Skeletal muscle tissue (tissue), 4 donors: Measurements from ENCODE around the gene CST5. TPM values are rescaled to one million over a fixed set of nuclear protein-coding genes. Genes with fewer than 3 reads are reported as not detected.

ENCODE experiments used
- H3K27ac ChIP-seq: one replicate; pipeline ENCODE4 v1.7.0; 2013; ENCODE audit warnings: mild to moderate bottlenecking, low read depth, low read length, inconsistent platforms
- H3K27me3 ChIP-seq, 3 donors: one replicate each; pipeline ENCODE4 v1.7.0; 2013; ENCODE audit warnings: low read length in 3 of 3; ENCODE audit not compliant: control insufficient read depth in 3 of 3, insufficient read depth in 3 of 3
- H3K36me3 ChIP-seq, 3 donors: one replicate each; pipeline ENCODE4 v1.7.0; 2013; ENCODE audit warnings: low read length in 3 of 3; ENCODE audit not compliant: control insufficient read depth in 3 of 3, insufficient read depth in 3 of 3
- H3K4me1 ChIP-seq, 3 donors: one replicate each; pipeline ENCODE4 v1.7.0; 2013; ENCODE audit warnings: low read length in 3 of 3, mild to moderate bottlenecking in 3 of 3; ENCODE audit not compliant: control insufficient read depth in 3 of 3, insufficient read depth in 3 of 3
- H3K4me3 ChIP-seq, 3 donors: one replicate each; pipeline ENCODE4 v1.7.0; 2013; ENCODE audit warnings: low read length in 3 of 3
- H3K9ac ChIP-seq, 3 donors: one replicate each; pipeline ENCODE4 v1.7.0; 2013; ENCODE audit warnings: low read length in 3 of 3, mild to moderate bottlenecking in 3 of 3, moderate library complexity in 2 of 3, low read depth in 1 of 3
- H3K9me3 ChIP-seq, 3 donors: one replicate each; pipeline ENCODE4 v1.7.0; 2013; ENCODE audit warnings: low read length in 3 of 3; ENCODE audit not compliant: control insufficient read depth in 3 of 3
- total RNA-seq: library from RNA; depleted of rRNA; stranded (reverse); fragments of >200 nt; gene quantifications from one replicate; pipeline ENCODE4 v1.2.3, GENCODE V29; 2014
- donor health status: Osteomylitis.

The CST5 gene, protein sequence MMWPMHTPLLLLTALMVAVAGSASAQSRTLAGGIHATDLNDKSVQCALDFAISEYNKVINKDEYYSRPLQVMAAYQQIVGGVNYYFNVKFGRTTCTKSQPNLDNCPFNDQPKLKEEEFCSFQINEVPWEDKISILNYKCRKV
- total RNA-seq: not detected

DNA sequence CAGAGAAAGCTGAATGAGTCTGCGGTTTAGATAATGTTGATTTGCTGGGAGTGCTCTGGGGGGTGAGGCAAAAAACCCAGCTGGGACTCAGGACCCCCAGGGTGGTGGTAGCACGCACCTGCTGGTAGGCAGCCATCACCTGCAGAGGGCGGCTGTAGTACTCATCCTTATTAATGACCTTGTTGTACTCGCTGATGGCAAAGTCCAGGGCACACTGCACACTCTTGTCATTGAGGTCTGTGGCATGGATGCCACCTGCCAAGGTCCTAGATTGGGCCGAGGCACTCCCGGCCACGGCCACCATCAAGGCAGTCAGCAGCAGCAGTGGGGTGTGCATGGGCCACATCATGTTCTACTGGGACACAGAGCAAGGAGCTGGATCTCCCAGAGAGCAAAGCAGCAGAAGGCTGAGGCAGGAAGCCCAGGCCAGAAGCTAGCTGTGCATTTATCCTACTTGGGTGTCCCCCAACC is at the start of gene CST5:
Gene CST5, minus strand, starts transcription at position 421 of the 471 bp plus-strand sequence. Its CDS starts 72 bp downstream, at position 349.
- H3K27me3 ChIP-seq: peaks cover 4 to 13% (median 9%) of the 10 kb centered on the region in 3 donors
- H3K4me1 ChIP-seq: no peaks in the 10 kb centered on the region
- no peak within 1 kb of the TSS for H3K27ac ChIP-seq
- H3K4me3 ChIP-seq: no peak within 1 kb of the TSS
- no peak within 1 kb of the TSS for H3K9ac ChIP-seq
- H3K9me3 ChIP-seq: no peaks in the 10 kb centered on the region
- no peaks in the 10 kb centered on the region for H3K36me3 ChIP-seq

DNA sequence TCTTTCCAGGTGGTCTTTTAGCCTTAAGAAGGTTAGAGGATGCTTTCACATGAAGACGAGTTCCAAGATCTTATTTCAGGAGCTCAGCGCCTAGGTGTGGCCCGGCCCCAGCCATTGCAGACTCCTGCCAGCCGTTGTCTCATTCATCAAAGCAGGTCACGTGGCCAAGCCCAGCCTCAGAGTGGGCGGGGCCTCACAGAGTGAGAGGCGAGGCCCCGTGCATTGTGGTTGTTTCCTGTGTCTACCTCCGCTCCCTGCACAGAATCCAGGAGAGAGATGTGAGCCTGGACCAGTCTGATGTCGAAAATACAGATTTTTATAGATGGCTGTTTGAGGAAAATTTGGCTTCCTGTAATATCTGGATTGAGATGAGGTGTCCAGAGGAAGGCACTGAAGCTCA is 49.2 kb upstream of the CST5 start:
- no peaks in the 10 kb centered on the region for H3K4me1 ChIP-seq
- H3K9ac ChIP-seq: no peak overlapping the region
- H3K27me3 ChIP-seq: peaks cover 2% of the 10 kb centered on the region in 3 donors
- H3K27ac ChIP-seq: no peak overlapping the region
- no peak overlapping the region for H3K4me3 ChIP-seq
- H3K9me3 ChIP-seq: no peaks in the 10 kb centered on the region
- no peaks in the 10 kb centered on the region for H3K36me3 ChIP-seq

DNA sequence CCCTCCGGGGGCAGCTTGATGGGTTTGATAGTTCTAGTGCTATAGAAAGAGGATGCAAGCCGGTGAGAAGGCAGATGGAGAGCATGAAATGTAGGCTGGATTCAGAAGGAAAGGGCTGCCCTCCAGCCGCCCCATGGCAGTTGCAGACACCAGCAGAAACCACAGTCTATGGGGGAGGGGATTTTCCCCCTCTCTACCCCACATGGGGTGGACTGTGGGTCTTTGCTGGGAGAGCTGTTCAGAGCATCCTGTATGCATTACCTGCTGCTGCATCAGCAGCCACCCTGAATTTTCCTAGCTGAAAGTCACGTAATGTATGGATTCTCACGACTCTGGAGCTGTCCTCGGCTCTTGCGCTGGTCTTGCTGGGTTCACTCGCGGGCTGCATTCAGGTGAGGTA is 48.8 kb upstream of the CST5 start:
- Histone ChIP-seq H3K4me3 (no peak overlapping the region), H3K9ac (no peak overlapping the region), H3K27me3 (peaks cover 2% of the 10 kb centered on the region in 3 donors), H3K9me3 (no peaks in the 10 kb centered on the region), H3K4me1 (no peaks in the 10 kb centered on the region), H3K27ac (no peak overlapping the region), H3K36me3 (no peaks in the 10 kb centered on the region)

DNA sequence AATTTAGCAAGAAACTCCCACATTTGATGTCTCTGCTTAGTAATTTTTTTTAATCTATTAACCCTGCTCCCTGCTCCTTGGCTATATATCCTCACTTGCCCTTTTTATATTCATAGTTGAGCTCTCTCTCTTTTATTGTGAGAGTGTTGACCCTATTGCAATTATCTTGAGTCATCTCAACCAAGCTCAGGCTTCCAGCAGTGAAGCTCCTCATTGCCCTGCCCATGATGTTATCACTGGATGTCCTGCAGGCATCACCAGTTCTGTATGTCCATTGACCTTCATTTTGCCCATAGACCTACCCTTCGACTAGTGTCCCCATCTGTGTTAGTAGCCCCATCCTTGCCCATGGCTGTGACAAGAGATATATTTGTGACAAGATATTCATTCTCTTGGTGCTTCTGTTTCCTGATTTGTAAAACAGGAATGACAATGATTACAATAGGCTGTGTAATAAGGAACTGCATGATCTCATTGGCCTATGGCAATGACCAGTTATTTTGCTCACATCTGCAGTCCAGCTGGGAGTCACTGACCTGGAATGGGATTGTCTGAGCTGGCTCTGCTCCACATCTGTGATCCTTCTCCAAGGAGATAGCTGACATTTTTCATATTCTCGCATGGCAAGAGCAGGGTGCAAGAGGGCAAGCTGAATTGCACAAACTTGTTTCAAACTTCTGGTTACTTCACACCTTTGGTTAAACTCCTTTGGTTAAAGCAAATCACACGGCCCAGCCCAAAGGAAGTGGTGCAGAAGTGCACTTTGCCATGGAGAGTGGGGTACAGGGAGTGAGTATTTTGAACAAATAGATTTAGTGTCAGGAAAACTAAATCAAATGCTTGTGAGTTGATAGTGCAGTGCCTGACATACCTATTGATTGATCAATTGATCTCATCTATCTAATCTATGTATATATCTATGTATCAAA is 47.7 kb upstream of the CST5 start:
- Histone ChIP-seq H3K4me1 (no peaks in the 10 kb centered on the region), H3K9me3 (no peaks in the 10 kb centered on the region), H3K36me3 (no peaks in the 10 kb centered on the region), H3K27me3 (peaks cover 1 to 2% (median 2%) of the 10 kb centered on the region in 3 donors), H3K4me3 (no peak overlapping the region), H3K27ac (no peak overlapping the region), H3K9ac (no peak overlapping the region)

DNA sequence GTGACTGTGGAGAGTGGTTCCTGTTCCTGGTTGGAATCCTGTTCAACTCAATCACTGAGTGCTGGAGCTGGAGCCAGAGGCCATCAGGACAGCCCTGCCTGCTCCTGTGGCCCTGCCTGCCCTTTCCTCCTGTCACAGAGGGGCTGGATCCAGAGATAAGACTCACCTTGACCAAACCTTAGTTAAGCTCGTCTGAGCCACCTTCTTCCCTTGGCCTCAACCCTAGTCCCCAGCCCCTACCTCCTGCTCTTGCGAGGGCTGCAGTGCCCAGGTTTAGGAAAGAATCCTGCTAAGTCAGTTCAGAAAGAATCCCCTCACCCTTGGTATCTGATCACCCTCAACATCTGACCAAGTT is 47.0 kb upstream of the CST5 start:
- Histone ChIP-seq H3K27me3 (peaks cover 0 to 2% (median 2%) of the 10 kb centered on the region in 3 donors), H3K4me1 (no peaks in the 10 kb centered on the region), H3K4me3 (no peak overlapping the region), H3K36me3 (no peaks in the 10 kb centered on the region), H3K9ac (no peak overlapping the region), H3K27ac (no peak overlapping the region), H3K9me3 (no peaks in the 10 kb centered on the region)

DNA sequence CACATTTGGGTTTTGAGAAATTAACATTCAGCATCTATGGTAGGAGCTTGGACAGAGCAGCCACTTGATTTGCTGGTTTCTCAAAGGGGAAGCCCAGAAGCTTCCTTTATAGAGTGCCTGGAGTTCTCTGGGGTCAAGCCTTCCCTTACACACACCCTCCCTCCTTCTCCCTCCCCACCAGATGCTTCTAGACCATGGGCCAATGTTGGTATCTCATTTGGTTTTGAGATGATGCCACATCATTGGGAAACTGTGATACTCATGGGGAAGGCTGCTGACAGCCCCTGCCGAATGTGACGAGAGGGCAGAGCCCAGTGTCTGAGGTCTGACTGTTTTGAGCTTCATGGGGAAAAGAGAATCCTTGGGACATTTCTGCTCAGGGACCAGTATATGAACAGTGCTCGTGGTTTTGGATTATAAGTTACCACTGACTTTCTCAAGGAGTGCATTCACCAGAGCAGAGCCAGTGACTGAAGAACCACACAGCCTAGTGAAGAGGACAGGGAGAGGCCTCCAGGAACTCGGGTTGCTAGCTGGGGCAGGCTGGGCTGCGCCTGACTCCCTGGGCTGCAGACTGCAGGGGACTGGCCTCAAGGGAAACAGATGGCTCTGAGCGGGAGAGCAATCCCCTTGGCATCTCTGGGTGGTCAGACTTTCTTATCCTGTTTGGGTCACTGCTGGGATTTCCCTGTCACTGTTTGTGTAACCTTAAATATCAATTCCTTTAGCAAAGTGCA is 46.4 kb upstream of the CST5 start:
- H3K27ac ChIP-seq: no peak overlapping the region
- no peaks in the 10 kb centered on the region for H3K9me3 ChIP-seq
- H3K4me3 ChIP-seq: no peak overlapping the region
- no peak overlapping the region for H3K9ac ChIP-seq
- H3K36me3 ChIP-seq: no peaks in the 10 kb centered on the region
- H3K4me1 ChIP-seq: no peaks in the 10 kb centered on the region
- H3K27me3 ChIP-seq: peaks cover 0 to 2% (median 2%) of the 10 kb centered on the region in 3 donors

DNA sequence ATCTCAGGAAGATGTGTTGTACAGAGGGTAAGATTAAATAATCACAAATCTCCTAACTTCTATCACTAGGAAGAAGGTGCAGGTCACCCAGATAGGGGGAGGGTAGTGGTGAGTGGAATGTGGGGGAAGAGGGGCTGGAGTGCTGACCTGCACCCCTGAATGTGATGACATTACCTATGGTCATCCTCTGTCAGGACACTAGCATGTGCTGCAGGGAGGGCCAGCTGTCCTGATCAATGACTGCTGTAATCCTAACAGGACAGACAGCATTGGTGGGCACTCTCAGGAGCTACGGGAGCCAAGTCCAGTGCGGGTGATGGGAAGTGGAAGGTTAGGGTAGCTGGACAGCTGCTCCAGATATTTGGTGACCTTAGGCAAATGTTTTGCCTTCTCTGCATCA is 45.2 kb upstream of the CST5 start:
- no peak overlapping the region for H3K9ac ChIP-seq
- H3K36me3 ChIP-seq: no peaks in the 10 kb centered on the region
- no peak overlapping the region for H3K27ac ChIP-seq
- no peak overlapping the region for H3K4me3 ChIP-seq
- H3K9me3 ChIP-seq: no peaks in the 10 kb centered on the region
- no peaks in the 10 kb centered on the region for H3K27me3 ChIP-seq
- H3K4me1 ChIP-seq: peaks cover 0 to 2% (median 0%) of the 10 kb centered on the region in 3 donors

DNA sequence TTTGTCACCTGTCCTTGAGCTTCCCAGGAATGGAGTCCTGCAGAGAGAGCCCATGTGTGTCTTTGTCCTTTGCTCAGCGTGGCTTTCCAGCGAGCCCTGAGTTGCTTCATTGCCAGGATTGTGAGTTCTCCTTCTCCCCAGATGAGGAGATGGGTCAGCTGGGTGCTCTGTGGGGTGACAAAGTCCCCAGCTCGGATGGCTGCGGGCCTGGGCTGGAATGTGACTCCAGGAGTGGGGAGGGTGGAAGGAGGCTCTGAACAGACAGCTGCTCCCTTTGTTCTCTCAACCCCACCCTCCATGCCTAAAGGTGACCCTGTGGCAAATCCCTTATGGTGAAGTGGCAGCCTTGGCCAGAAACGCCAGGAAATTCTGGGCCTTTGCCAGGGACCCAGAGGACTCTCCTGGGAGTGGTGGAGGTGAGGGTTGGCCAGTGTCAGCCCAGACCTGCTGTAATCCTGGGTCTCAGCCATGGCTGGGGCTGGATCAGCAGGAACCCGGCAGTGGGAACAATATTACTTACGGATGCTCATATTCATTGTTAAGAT is 44.4 kb upstream of the CST5 start:
- no peaks in the 10 kb centered on the region for H3K9me3 ChIP-seq
- no peaks in the 10 kb centered on the region for H3K27me3 ChIP-seq
- H3K9ac ChIP-seq: no peak overlapping the region
- no peaks in the 10 kb centered on the region for H3K36me3 ChIP-seq
- peaks cover 0 to 2% (median 0%) of the 10 kb centered on the region in 3 donors for H3K4me1 ChIP-seq
- no peak overlapping the region for H3K27ac ChIP-seq
- H3K4me3 ChIP-seq: no peak overlapping the region

DNA sequence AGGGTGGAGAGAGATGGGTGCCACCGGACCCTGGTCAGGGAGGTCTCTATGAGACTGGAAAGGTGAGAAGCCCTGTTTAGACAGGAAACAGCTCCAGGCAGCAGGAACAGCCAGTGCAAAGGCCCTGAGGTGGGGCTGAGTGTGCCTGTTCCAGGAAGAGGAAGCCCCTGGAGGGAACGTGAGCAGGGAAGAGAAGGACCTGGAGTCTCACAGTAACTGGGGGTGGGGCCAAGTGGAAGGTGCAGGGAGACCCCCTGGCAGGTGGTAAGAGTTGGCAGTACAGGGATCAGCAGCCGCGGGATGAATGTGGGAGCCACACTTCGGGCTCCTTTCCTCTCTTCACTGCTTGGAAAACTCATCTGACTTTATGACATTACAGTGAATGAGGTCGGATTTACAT is 43.8 kb upstream of the CST5 start:
- H3K9me3 ChIP-seq: no peaks in the 10 kb centered on the region
- no peak overlapping the region for H3K4me3 ChIP-seq
- no peaks in the 10 kb centered on the region for H3K36me3 ChIP-seq
- no peak overlapping the region for H3K9ac ChIP-seq
- no peak overlapping the region for H3K27ac ChIP-seq
- H3K4me1 ChIP-seq: peaks cover 0 to 2% (median 0%) of the 10 kb centered on the region in 3 donors
- H3K27me3 ChIP-seq: peaks cover 0 to 1% (median 0%) of the 10 kb centered on the region in 3 donors
